K562 (cell line): ENCODE results near the gene RRAS. TPM values are rescaled to one million over a fixed set of nuclear protein-coding genes. Genes with fewer than 3 reads are reported as not detected.

Experiments used
- ARID4B ChIP-seq: sonication (generic); formaldehyde crosslinking; IDR thresholded peaks from 2 replicates; pipeline ENCODE4 v1.8.0; 2022; ENCODE audit warnings: mild to moderate bottlenecking, missing genetic modification reagents
- BDP1 ChIP-seq: IDR thresholded peaks from 3 replicates; pipeline ENCODE4 v1.6.1; 2011; ENCODE audit not compliant: insufficient read length, insufficient read depth
- CBX2 ChIP-seq: fragments of 200-600 bp; sonication (generic); IDR thresholded peaks from one replicate; pipeline ENCODE4 v1.6.1; 2012; ENCODE audit warnings: mild to moderate bottlenecking, low read length, inconsistent platforms; ENCODE audit not compliant: insufficient read depth, poor library complexity, severe bottlenecking
- ELK3 ChIP-seq: fragments of 450-650 bp; formaldehyde crosslinking; IDR thresholded peaks from 2 replicates; pipeline ENCODE4 v1.4.0; 2020; ENCODE audit warnings: mild to moderate bottlenecking
- ETS2 ChIP-seq: IDR thresholded peaks from 2 replicates; pipeline ENCODE4 v1.6.1; 2016; ENCODE audit warnings: borderline replicate concordance, missing genetic modification characterization, mild to moderate bottlenecking, moderate library complexity, missing compliant biosample characterization; ENCODE audit not compliant: poor library complexity, severe bottlenecking
- FIP1L1 ChIP-seq: fragments of 200-400 bp; formaldehyde crosslinking; IDR thresholded peaks from 2 replicates; pipeline ENCODE4 v1.6.1; 2018; ENCODE audit warnings: mild to moderate bottlenecking, low read depth, low read length; ENCODE audit not compliant: poor library complexity, severe bottlenecking
- HMBOX1 ChIP-seq: sonication (generic); IDR thresholded peaks from 2 replicates; pipeline ENCODE4 v1.6.1; 2016
- MXD1 ChIP-seq: fragments of 250-450 bp; sonication (Bioruptor Pico); IDR thresholded peaks from 2 replicates; pipeline ENCODE4 v1.8.0; 2021; ENCODE audit warnings: borderline replicate concordance, mild to moderate bottlenecking, moderate library complexity; ENCODE audit not compliant: poor library complexity, severe bottlenecking
- NFE2 ChIP-seq: IDR thresholded peaks from 2 replicates; pipeline ENCODE4 v1.6.1; 2014; ENCODE audit warnings: antibody characterized with exemption, low read depth
- PHF20 ChIP-seq: fragments of 450-650 bp; IDR thresholded peaks from 2 replicates; pipeline ENCODE4 v1.6.1; 2018; ENCODE audit not compliant: partially characterized antibody
- STAT5A ChIP-seq: IDR thresholded peaks from 2 replicates; pipeline ENCODE4 v1.6.1; 2012; ENCODE audit warnings: low read length, inconsistent platforms, borderline replicate concordance
- ZC3H11A ChIP-seq: IDR thresholded peaks from 2 replicates; pipeline ENCODE4 v1.6.1; 2012; ENCODE audit warnings: low read depth, low read length, improper control_type of control experiment
- ZFP91 ChIP-seq: sonication (generic); formaldehyde crosslinking; IDR thresholded peaks from 2 replicates; pipeline ENCODE4 v1.8.0; 2022; ENCODE audit warnings: mild to moderate bottlenecking, missing genetic modification reagents
- ZNF224 ChIP-seq: sonication (generic); formaldehyde crosslinking; IDR thresholded peaks from 2 replicates; pipeline ENCODE4 v1.8.0; 2022; ENCODE audit warnings: mild to moderate bottlenecking, missing genetic modification reagents
- ZNF316 ChIP-seq: fragments of 450-650 bp; IDR thresholded peaks from 2 replicates; pipeline ENCODE4 v1.6.1; 2016
- ZNF436 ChIP-seq: fragments of 250-450, 450-650 bp; sonication (Bioruptor Pico); formaldehyde crosslinking; IDR thresholded peaks from 2 replicates; pipeline ENCODE4 v1.7.0; 2020; ENCODE audit warnings: mild to moderate bottlenecking
- ZNF561 ChIP-seq: fragments of 450-650 bp; formaldehyde crosslinking; conservative IDR thresholded peaks from 2 replicates; pipeline ENCODE4 v1.4.0; 2020; ENCODE audit warnings: mild to moderate bottlenecking, moderate library complexity
- polyA plus RNA-seq, 8 experiments: library from polyadenylated mRNA; depleted of rRNA in 4 of 8; stranded (reverse) in 5 of 8; unstranded in 3 of 8; fragments of >200 nt; fragmentation: Nextera tagmentation in 2 of 8; fragmentation: Illumina TruSeq in 1 of 8; extraction: Ambion mirVana in 2 of 8; extraction: Trizol in 1 of 8; gene quantifications; 2 replicates each; pipeline versions ENCODE4 v1.2.1 to v1.2.3, GENCODE V29; 2011 to 2014; ENCODE audit warnings: inconsistent platforms in 1 of 8, missing spikeins in 1 of 8
- total RNA-seq, 7 experiments: library from RNA; depleted of rRNA in 6 of 7; stranded (reverse); fragments of >200 nt in 6 of 7; fragmentation: Illumina TruSeq in 2 of 7; extraction: Trizol in 2 of 7; gene quantifications; 2 replicates each; pipeline versions ENCODE4 v1.2.1 to v1.2.3, GENCODE V29; 2011 to 2021; ENCODE audit warnings: low replicate concordance in 1 of 7
- TF ChIP-seq, protein P1 (sequence below): fragments of 450-650 bp; formaldehyde crosslinking; IDR thresholded peaks from 2 replicates; pipeline ENCODE4 v1.4.0; 2020; ENCODE audit warnings: mild to moderate bottlenecking, moderate library complexity

Gene RRAS
- total and polyA plus RNA-seq, 9 of the 15 experiments (the other 6 are each of a cell fraction or from before 2014, with no cell fraction given): 0.70 to 17.3 (median 8.2) TPM

DNA sequence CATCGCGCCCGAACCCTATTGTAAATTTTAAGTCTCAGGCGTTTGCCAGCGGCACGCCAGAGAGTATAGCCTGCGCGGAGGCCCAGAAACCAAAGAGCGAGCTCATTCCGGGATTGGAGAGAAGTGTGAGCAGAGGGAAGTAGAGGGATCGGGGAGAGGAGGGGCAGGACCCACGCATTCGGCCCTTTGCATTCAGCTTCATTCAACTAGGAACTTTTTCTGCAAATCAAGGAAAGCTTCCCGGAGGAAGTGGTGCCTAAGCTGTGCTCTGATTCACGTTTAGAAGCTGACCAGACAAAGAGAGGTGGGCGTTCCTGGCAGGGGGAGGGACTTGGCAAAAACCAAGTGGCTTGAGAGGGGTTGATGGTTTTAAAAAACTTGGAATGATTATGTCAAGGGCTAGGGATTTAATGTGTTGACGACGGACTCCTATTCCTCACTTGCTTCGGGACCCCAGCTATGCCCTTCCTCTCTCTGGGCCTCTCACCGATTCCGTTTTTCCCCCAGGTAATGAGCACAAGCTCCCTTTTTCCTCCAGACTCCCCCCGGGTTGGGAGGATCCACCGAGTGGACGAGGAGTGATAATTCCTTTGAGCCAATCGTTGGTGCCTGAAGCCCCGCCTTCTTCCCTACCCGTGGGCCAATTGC, 36.3 kb upstream of the RRAS start (continued):
- TF ChIP-seq BDP1 (no peak), ZNF561 (CRISPR knock-in tag) (no peak), FIP1L1 (no peak), ZNF316 (no peak), MXD1 (no peak), ZFP91 (no peak), HMBOX1 (no peak), ZNF224 (no peak; the same call in 1 of the 2 replicates), PHF20 (peak; percentile 46), STAT5A (no peak; the same call in 1 of the 2 replicates), ZC3H11A (no peak), ETS2 (tag) (no peak), ZNF436 (CRISPR knock-in tag) (peak; percentile 99), NFE2 (no peak), ELK3 (CRISPR knock-in tag) (no peak), ARID4B (CRISPR knock-in tag) (no peak), CBX2 (no peak)
- TF ChIP-seq, protein P1, sequence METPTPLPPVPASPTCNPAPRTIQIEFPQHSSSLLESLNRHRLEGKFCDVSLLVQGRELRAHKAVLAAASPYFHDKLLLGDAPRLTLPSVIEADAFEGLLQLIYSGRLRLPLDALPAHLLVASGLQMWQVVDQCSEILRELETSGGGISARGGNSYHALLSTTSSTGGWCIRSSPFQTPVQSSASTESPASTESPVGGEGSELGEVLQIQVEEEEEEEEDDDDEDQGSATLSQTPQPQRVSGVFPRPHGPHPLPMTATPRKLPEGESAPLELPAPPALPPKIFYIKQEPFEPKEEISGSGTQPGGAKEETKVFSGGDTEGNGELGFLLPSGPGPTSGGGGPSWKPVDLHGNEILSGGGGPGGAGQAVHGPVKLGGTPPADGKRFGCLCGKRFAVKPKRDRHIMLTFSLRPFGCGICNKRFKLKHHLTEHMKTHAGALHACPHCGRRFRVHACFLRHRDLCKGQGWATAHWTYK (CRISPR knock-in tag): no peak
